Measurements from ENCODE around the gene MTMR4. TPM values are rescaled to one million over a fixed set of nuclear protein-coding genes. Genes with fewer than 3 reads are reported as not detected.

The MTMR4 gene
- total and polyA plus RNA-seq, 3 donors from 2014 or later = 59.3 to 183 (median 146) TPM

DNA sequence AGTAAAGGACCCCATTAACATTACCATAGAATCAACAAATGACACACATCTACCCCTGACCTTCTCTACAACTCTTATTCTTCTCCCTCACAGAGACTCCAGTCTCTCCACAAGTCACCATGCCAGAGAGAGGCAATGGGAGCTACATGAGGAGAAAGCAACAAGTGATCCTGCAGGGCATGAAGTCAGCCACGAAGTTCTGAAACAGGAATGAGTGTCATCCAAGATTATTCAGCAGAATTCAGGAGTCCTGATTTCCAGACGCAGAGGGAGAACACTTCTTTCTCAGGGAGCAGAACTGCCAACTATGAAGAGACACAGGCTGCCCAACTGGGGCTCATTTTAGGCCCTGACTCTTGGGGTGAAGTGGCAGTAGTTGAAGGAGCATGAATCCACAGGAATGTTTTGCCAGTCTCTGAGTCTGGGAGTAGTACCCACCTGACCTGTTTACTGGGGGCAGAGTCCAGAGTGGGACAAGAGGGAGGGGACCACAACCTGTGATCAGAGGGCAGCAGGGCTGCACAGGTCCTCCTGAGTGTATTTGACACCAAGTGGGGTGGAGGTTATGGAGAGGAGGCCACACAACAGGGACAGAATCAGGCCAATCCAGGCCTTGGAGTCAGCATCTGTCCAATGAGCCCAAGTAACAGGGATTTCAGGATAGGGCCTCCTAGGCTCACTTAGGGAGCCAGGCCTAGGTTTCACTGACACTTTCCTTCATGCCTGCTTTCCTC lies 2.4 kb upstream of the MTMR4 start:
- intact Hi-C loops (cut with DNase I; ENCODE audit: low total_unique reads) = no loop called here
- H3K27ac ChIP-seq = peak overlapping the region; percentile 91 to 95
- WGBS, 2 donors = 45 to 60% methylated on average over 2 of the region's 2 CpGs
- peak overlapping the region; percentile 67 to 74 for H3K4me3 ChIP-seq
- TF ChIP-seq POLR2A (IDR thresholded peaks at IDR 0.05) = no peak
- TF ChIP-seq, protein P1, sequence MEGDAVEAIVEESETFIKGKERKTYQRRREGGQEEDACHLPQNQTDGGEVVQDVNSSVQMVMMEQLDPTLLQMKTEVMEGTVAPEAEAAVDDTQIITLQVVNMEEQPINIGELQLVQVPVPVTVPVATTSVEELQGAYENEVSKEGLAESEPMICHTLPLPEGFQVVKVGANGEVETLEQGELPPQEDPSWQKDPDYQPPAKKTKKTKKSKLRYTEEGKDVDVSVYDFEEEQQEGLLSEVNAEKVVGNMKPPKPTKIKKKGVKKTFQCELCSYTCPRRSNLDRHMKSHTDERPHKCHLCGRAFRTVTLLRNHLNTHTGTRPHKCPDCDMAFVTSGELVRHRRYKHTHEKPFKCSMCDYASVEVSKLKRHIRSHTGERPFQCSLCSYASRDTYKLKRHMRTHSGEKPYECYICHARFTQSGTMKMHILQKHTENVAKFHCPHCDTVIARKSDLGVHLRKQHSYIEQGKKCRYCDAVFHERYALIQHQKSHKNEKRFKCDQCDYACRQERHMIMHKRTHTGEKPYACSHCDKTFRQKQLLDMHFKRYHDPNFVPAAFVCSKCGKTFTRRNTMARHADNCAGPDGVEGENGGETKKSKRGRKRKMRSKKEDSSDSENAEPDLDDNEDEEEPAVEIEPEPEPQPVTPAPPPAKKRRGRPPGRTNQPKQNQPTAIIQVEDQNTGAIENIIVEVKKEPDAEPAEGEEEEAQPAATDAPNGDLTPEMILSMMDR (IDR thresholded peaks at IDR 0.05) = no peak
- no peaks in the 10 kb centered on the region for H3K27me3 ChIP-seq
- no peak for DNase-seq
- peaks cover 28% of the 10 kb centered on the region for H3K4me1 ChIP-seq
- no peaks in the 10 kb centered on the region for H3K9me3 ChIP-seq
- no peaks in the 10 kb centered on the region for H3K36me3 ChIP-seq (ENCODE audit: low read depth, missing control alignments)

DNA sequence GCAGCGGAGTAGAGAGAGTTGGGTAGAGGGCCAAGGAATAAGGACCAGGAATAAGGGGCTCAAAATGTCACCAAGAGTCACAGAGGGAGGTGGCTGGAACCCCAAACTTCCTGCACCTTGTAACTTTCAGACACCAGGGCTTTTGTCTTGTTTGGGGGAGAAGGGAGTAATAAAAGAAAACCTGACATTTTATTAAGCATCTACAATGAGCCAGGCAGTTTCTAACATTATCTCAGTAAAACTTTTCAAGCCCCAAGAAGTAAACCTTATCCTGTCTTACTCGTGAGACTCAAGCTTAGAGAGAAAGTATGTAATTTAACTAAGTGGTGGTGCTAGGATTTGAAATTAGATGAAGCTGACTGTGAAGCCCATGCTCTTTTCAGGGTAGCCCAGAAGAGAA lies 848 bp upstream of the MTMR4 start:
- H3K9me3 ChIP-seq = no peaks in the 10 kb centered on the region
- peaks cover 28% of the 10 kb centered on the region for H3K4me1 ChIP-seq
- intact Hi-C loops (cut with DNase I; ENCODE audit: low total_unique reads) = no loop called here
- no peak overlapping the region for H3K4me3 ChIP-seq
- H3K36me3 ChIP-seq (ENCODE audit: low read depth, missing control alignments) = no peaks in the 10 kb centered on the region
- 52 to 59% methylated on average over 2 of the region's 2 CpGs for WGBS, 2 donors
- no peaks in the 10 kb centered on the region for H3K27me3 ChIP-seq
- DNase-seq = no peak
- peak overlapping the region; percentile 59 to 84 for H3K27ac ChIP-seq
- TF ChIP-seq, protein P1 (IDR thresholded peaks at IDR 0.05) = no peak
- TF ChIP-seq POLR2A (IDR thresholded peaks at IDR 0.05) = no peak

DNA sequence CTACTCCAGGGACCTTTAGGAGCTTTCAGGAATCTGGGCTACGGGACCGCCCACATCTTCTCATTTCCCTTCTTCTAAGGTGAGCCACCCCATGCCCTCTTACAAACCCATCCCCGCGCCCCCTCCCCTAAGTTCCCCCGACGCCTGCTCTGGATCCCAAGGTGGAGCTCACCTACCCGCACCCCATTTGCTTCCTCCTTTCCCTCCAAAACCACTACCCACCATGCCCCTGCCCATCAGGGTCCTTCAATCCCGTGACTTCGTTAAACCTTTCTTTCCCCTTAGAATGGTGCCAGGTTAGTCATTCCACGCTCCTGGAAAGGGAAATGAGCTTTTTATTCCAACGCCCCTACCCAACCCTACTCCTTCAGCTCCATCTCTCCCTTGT lies 326 bp upstream of the MTMR4 start:
- WGBS, 2 donors = 7 to 22% methylated on average over 11 of the region's 11 CpGs
- no peak for DNase-seq
- Histone ChIP-seq H3K36me3 (ENCODE audit: low read depth, missing control alignments) (no peaks in the 10 kb centered on the region), H3K4me3 (peak overlapping the region; percentile 72 to 78), H3K27ac (peak overlapping the region; percentile 59 to 84), H3K9me3 (no peaks in the 10 kb centered on the region), H3K4me1 (peaks cover 28% of the 10 kb centered on the region), H3K27me3 (no peaks in the 10 kb centered on the region)
- TF ChIP-seq POLR2A (IDR thresholded peaks at IDR 0.05) = no peak
- TF ChIP-seq, protein P1 (IDR thresholded peaks at IDR 0.05) = no peak
- intact Hi-C loops (cut with DNase I; ENCODE audit: low total_unique reads) = no loop called here

DNA sequence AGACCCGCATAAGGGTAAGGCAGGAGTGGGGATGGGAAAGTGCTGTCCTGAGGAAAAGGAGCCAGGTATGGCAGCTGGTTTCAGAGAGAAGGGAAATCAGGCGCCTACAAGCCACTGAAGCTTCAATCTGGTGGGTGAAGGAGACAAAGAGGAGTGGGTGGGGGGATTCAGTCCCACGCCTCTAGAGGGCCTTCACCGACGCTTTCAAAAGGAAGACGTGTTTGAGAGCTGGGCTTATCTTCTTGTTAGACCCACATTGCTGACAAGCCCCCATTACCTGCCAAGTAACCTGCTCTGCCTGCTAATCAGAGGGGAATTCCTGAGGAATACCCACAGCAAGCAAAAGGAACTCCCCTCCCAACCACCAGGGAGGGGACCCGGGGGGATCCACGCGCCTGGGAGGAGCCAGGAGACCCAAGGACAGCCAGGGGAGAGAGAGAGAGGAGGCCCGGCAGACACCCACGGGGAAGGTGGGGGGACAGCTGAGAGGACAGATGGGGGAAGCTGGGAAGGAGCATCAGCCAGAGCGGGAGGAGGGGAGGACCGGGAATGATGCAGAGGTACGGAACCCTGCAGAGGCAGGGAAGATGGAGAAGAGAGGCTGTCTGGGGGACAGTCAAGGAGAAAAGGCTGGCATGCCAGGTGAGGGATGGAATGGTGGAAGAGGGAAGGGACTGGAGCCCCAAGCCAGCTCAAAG lies 1.0 kb downstream of the MTMR4 start:
- Histone ChIP-seq H3K9me3 (no peaks in the 10 kb centered on the region), H3K27ac (peak overlapping the region; percentile 61 to 84), H3K36me3 (ENCODE audit: low read depth, missing control alignments) (no peaks in the 10 kb centered on the region), H3K4me3 (peak overlapping the region; percentile 72 to 78), H3K27me3 (no peaks in the 10 kb centered on the region), H3K4me1 (peaks cover 28% of the 10 kb centered on the region)
- no peak for TF ChIP-seq POLR2A (IDR thresholded peaks at IDR 0.05)
- TF ChIP-seq, protein P1 (IDR thresholded peaks at IDR 0.05) = no peak
- 19 to 21% methylated on average over 14 of the region's 14 CpGs for WGBS, 2 donors
- intact Hi-C loops (cut with DNase I; ENCODE audit: low total_unique reads) = no loop called here
- DNase-seq = peak; percentile 41

All from testis (tissue), 3 donors.